ENCODE measurements around the gene NTSR1.
A peak's percentile ranks its signal among the peaks of the same experiment; 100 is the strongest.

NTSR1 gene

DNA sequence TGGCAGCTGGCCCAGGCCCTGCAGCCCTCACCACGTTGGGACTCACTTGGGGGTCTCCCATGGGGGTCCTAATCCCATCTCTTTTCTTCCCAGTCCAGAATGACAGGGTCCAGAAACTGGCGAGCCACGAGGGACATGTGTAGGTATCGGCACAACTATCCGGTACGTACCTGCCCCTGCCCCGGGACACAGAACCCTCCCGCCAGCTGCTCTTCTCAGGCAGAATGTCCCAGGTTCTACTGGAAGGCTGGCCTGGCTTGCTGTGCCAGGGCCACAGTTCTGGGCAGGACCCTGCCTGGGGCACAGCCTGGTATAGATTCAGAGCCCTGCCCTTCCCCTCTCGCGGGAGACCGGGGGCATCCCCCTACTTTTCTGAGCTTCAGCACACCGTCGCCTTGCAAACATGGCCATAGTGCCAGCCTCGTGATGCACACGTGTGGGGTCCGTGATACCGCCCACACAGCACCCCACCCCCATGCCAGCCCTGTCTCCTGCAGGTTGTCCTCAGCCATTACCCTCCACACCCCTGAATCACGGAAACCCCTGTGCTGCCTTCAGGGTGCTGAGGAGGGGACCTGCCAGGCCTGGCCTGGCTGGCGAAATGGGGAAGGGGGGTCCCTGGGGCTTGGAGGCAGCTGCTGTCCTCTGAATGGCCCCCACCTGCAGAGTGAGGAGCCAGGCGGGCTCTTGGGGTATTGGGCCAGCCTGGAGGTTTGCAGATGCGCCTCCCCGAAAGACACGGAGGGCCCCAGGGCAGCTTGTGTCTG, 99.0 kb downstream of the NTSR1 start:
- H3K27ac ChIP-seq (replicated peaks) = no peak overlapping the region
- TF ChIP-seq POLR2AphosphoS5 (IDR thresholded peaks at IDR 0.05; ENCODE audit: low read depth) (no peak), CTCF (IDR thresholded peaks at IDR 0.05; ENCODE audit: insufficient read depth, low read length) (no peak), REST (IDR thresholded peaks at IDR 0.05; ENCODE audit: insufficient replicate concordance, low read depth) (no peak), GABPA (IDR thresholded peaks at IDR 0.05; ENCODE audit: low read depth) (no peak), SPI1 (IDR thresholded peaks at IDR 0.05; ENCODE audit: borderline replicate concordance, low read depth) (no peak)
- DNase-seq (ENCODE audit: low read depth in 1 of 2, low spot score in 1 of 2) = no peak
- no peaks in the 10 kb centered on the region for H3K27me3 ChIP-seq (ENCODE audit: insufficient read depth, poor library complexity, severe bottlenecking)
- no peak overlapping the region for H3K4me3 ChIP-seq (replicated peaks; ENCODE audit: insufficient read depth, low read length)

DNA sequence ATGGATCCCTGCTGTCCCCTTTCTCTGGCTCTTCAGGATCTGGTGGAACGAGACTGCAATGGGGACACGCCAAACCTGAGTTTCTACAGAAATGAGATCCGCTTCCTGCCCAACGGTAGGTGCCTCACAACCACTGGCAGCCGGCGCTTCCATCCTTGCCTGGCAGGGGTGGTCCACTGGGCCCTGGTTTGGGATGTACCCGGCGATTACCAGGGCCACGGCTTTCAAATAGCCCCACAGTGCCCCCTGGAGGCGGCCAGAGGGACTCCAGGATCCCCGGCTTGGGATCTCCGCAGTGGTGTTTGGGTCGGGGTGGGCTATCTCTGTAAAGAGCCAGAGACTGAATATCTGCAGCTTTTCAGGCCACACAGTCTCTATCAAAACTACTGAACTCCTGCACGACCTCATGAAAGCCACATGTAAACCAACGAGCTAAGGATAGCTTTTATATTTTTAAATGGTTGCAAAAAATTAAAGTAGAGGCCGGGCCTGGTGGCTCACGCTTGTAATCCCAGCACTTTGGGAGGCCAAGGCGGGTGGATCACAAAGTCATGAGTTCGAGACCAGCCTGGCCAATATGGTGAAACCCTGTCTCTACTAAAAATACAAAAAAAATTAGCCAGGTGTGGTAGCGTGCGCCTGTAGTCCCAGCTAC, 99.7 kb downstream of the NTSR1 start:
- no peaks in the 10 kb centered on the region for H3K27me3 ChIP-seq (ENCODE audit: insufficient read depth, poor library complexity, severe bottlenecking)
- H3K4me3 ChIP-seq (replicated peaks; ENCODE audit: insufficient read depth, low read length) = no peak overlapping the region
- no peak overlapping the region for H3K27ac ChIP-seq (replicated peaks)
- TF ChIP-seq POLR2AphosphoS5 (IDR thresholded peaks at IDR 0.05; ENCODE audit: low read depth) (no peak), CTCF (IDR thresholded peaks at IDR 0.05; ENCODE audit: insufficient read depth, low read length) (peak; percentile 67), REST (IDR thresholded peaks at IDR 0.05; ENCODE audit: insufficient replicate concordance, low read depth) (no peak), SPI1 (IDR thresholded peaks at IDR 0.05; ENCODE audit: borderline replicate concordance, low read depth) (no peak), GABPA (IDR thresholded peaks at IDR 0.05; ENCODE audit: low read depth) (no peak)
- DNase-seq (ENCODE audit: low read depth in 1 of 2, low spot score in 1 of 2) = peak in 1 of 2 experiments; percentile 68

GRCh38 chr20:62809530-62810428, 101.1 kb downstream of the NTSR1 start:
- no peak for DNase-seq (ENCODE audit: low read depth in 1 of 2, low spot score in 1 of 2)
- Histone ChIP-seq H3K27me3 (ENCODE audit: insufficient read depth, poor library complexity, severe bottlenecking) (no peaks in the 10 kb centered on the region), H3K27ac (replicated peaks) (no peak overlapping the region), H3K4me3 (replicated peaks; ENCODE audit: insufficient read depth, low read length) (no peak overlapping the region)
- TF ChIP-seq SPI1 (IDR thresholded peaks at IDR 0.05; ENCODE audit: borderline replicate concordance, low read depth) (no peak), CTCF (IDR thresholded peaks at IDR 0.05; ENCODE audit: insufficient read depth, low read length) (no peak), POLR2AphosphoS5 (IDR thresholded peaks at IDR 0.05; ENCODE audit: low read depth) (no peak), REST (IDR thresholded peaks at IDR 0.05; ENCODE audit: insufficient replicate concordance, low read depth) (no peak)
